HUES48 (cell line): ENCODE results near the gene TUBG1.
A peak's percentile ranks its signal among the peaks of the same experiment; 100 is the strongest.

ENCODE experiments used
- H3K27ac ChIP-seq: one replicate; pipeline ENCODE4 v1.7.0; 2013; ENCODE audit warnings: low read depth, low read length, inconsistent platforms
- H3K27me3 ChIP-seq: 2 replicates; pipeline ENCODE4 v1.6.1; 2013; ENCODE audit warnings: mild to moderate bottlenecking, low read length; ENCODE audit not compliant: control insufficient read depth, insufficient read depth
- H3K36me3 ChIP-seq: 2 replicates; pipeline ENCODE4 v1.6.1; 2013; ENCODE audit warnings: low read length; ENCODE audit not compliant: control insufficient read depth, insufficient read depth
- H3K4me1 ChIP-seq: 2 replicates; pipeline ENCODE4 v1.6.1; 2013; ENCODE audit warnings: mild to moderate bottlenecking, low read length; ENCODE audit not compliant: control insufficient read depth, insufficient read depth
- H3K4me3 ChIP-seq: 2 replicates; pipeline ENCODE4 v1.5.1; 2013; ENCODE audit warnings: mild to moderate bottlenecking, low read depth, low read length
- H3K9ac ChIP-seq: 2 replicates; pipeline ENCODE4 v1.6.1; 2013; ENCODE audit warnings: mild to moderate bottlenecking, low read depth, low read length, moderate library complexity
- H3K9me3 ChIP-seq: 2 replicates; pipeline ENCODE4 v1.6.1; 2013; ENCODE audit warnings: low read length; ENCODE audit not compliant: control insufficient read depth, insufficient read depth

TUBG1 gene

DNA sequence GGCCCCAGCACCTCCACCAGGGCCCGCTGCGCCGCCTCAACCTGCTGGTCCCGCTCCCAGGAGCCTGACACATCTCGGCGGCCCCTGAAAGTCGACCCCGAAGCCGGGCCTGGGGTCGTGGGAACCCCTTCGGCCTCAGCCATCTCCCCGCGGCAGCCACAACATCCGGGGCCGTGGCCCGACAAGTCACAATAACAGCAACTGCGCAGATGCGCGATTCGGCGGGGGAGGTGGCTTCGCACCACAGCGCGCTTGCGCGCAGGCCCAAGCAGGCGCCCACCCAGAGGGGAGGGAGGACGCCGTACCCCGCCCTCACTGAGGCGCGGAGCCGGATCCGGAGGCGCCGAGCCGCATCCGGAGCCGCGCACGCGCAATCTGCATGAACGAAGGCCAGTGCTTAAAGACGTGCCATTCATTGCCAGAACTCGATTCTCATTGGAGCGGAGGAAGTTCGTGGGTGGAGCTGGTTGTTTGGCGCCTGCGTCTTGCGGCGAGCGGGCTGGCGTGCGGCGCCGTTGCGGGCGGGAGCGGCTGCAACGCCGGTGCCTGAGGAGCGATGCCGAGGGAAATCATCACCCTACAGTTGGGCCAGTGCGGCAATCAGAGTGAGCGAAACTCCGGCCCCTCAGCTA, at the start of gene TUBG1, which contains the start of gene RETREG3:
Gene TUBG1 (plus strand): TSS at position 502 of the 632 bp plus-strand sequence. CDS start 55 bp downstream, at position 557.
Gene RETREG3 (minus strand): TSS at position 193 of the 632 bp plus-strand sequence. CDS start 50 bp downstream, at position 143.
- Histone ChIP-seq H3K9ac (peak within 1 kb of the TSS; percentile 69), H3K36me3 (peaks cover 32% of the 10 kb centered on the region), H3K4me1 (0 out of 2 replicates have a peak, but pooled peaks cover 7% of the 10 kb centered on the region), H3K4me3 (peak within 1 kb of the TSS; percentile 94), H3K27ac (peak within 1 kb of the TSS; percentile 94), H3K9me3 (no peaks in the 10 kb centered on the region), H3K27me3 (no peaks in the 10 kb centered on the region)

DNA sequence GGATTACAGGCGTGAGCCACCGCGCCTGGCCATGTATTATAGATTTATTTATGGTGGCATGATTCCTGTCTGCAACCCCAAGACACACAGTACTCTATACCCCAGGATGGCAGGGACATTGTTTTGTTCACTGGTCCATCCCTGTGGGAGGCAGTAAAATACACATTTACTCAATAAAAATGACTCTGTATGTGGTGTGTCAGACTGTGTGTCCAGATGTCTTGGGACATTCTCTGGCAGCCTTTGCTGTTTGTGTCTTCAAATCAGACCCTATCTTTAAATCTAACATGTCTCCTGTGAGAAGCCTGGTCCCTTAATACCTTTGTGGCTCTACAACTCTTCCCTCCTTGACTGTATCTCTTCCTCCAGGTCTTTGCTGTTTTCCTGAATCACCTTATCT, 49.2 kb upstream of the TUBG1 start:
- no peak overlapping the region for H3K9ac ChIP-seq
- peaks cover 12% of the 10 kb centered on the region for H3K36me3 ChIP-seq
- H3K9me3 ChIP-seq: no peaks in the 10 kb centered on the region
- H3K27me3 ChIP-seq: no peaks in the 10 kb centered on the region
- H3K4me3 ChIP-seq: no peak overlapping the region
- H3K4me1 ChIP-seq: peaks cover 3% of the 10 kb centered on the region
- H3K27ac ChIP-seq: no peak overlapping the region

DNA sequence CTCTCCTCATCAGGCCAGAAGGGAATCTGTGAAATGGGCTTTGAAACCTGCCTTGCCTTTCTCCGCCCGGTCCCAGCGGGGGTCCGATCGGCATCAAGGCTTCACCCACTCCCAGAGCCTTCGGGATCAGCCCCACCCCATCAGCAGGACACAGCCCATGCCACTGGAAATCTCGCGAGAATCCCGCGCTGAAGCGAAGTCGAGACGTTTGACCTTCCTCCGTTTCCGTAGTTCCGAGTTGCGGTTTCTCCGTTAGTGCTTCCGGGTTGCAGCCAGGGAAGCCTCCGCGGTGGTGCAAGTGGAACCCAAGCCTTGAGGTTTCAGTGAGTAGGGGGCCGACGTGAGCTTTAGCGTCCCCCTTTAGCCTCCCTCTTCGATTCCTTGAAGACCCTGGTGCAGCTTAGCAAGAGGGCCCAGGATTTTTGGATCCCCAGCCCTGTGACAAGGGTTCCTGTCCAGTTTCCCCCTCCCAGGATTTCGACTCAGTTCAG, 47.5 kb upstream of the TUBG1 start, which contains the start of gene COASY:
Gene COASY (plus strand): TSS at position 252 of the 491 bp plus-strand sequence. CDS start 475 bp downstream, outside the sequence.
- Histone ChIP-seq H3K27me3 (no peaks in the 10 kb centered on the region), H3K9me3 (no peaks in the 10 kb centered on the region), H3K4me1 (peaks cover 6% of the 10 kb centered on the region; the same call in 1 of the 2 replicates), H3K9ac (peak within 1 kb of the TSS; percentile 78), H3K36me3 (peaks cover 22% of the 10 kb centered on the region), H3K27ac (peak within 1 kb of the TSS; percentile 85), H3K4me3 (peak within 1 kb of the TSS; percentile 94)

DNA sequence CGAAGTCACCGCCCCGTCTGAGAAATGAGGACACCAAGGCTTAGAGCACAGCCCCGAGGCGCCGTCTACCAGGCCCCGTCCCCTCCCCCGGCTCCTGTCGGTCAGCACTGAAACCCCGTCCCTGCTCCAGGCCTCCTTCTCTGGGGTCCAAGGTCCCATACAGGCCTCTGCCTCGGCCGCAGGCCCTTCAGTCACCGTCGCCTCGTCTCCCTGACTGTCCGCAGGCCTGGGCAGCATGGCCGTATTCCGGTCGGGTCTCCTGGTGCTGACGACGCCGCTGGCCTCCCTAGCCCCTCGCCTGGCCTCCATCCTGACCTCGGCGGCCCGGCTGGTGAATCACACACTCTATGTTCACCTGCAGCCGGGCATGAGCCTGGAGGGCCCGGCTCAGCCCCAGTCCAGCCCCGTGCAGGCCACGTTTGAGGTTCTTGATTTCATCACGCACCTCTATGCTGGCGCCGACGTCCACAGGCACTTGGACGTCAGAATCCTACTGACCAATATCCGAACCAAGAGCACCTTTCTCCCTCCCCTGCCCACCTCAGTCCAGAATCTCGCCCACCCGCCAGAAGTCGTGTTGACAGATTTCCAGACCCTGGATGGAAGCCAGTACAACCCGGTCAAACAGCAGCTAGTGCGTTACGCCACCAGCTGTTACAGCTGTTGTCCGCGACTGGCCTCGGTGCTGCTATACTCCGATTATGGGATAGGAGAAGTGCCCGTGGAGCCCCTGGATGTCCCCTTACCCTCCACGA, 46.9 kb upstream of the TUBG1 start:
- Histone ChIP-seq H3K9me3 (no peaks in the 10 kb centered on the region), H3K27ac (peak overlapping the region; percentile 85), H3K4me3 (peak overlapping the region; percentile 94), H3K9ac (peak overlapping the region; percentile 78), H3K4me1 (peaks cover 7% of the 10 kb centered on the region; the same call in 1 of the 2 replicates), H3K27me3 (no peaks in the 10 kb centered on the region), H3K36me3 (peaks cover 22% of the 10 kb centered on the region)

DNA sequence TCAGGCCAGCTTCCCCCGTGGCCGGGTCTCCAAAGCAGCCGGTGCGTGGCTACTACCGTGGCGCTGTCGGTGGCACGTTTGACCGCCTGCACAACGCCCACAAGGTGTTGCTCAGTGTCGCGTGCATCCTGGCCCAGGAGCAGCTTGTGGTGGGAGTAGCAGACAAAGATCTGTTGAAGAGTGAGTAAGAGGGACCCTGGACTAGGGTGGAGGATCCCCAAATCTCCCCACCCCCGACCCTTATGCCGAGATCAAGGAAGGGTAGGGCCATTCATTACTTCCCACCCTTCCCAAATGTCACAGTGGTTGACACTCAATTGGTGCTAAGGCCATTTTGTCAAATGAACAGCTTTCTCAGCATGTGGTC, 46.4 kb upstream of the TUBG1 start:
- Histone ChIP-seq H3K4me3 (peak overlapping the region; percentile 94), H3K27ac (no peak overlapping the region), H3K9ac (no peak overlapping the region), H3K4me1 (peaks cover 8% of the 10 kb centered on the region; the same call in 1 of the 2 replicates), H3K9me3 (no peaks in the 10 kb centered on the region), H3K27me3 (no peaks in the 10 kb centered on the region), H3K36me3 (peaks cover 22% of the 10 kb centered on the region)

DNA sequence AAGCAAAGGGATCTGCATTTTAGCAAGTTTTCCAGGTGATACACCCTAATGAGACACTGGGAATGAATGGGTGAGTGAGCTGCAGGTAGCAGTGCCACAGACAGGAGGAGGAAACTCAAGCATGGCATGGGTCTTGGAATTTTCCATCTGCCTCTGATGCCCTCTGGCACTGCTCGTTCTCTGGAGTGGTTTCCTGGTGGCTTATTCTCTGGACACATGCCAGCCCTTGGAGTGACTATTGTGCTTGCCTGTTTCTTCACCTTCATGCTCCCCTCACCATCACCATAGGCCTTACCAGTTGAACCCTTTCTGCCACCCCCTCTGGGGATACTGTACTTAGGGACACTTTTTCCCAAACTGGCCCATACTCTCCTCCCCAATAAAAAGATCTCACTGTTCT, 45.9 kb upstream of the TUBG1 start:
- Histone ChIP-seq H3K36me3 (peaks cover 26% of the 10 kb centered on the region), H3K4me1 (peaks cover 8% of the 10 kb centered on the region; the same call in 1 of the 2 replicates), H3K9me3 (no peaks in the 10 kb centered on the region), H3K4me3 (peak overlapping the region; percentile 94; the same call in 1 of the 2 replicates), H3K27ac (no peak overlapping the region), H3K27me3 (no peaks in the 10 kb centered on the region), H3K9ac (no peak overlapping the region)

DNA sequence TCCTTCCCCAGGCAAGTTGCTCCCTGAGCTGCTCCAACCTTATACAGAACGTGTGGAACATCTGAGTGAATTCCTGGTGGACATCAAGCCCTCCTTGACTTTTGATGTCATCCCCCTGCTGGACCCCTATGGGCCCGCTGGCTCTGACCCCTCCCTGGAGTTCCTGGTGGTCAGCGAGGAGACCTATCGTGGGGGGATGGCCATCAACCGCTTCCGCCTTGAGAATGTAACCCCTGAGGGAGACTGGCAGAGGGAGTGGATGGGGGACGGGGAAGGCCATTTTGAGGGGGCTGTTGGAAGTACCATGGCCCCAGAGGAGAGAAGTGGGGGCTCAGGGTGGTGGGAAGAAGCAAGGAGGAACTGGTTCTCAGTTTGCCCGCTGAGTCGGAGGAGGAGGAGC, 45.5 kb upstream of the TUBG1 start:
- Histone ChIP-seq H3K4me1 (peaks cover 8% of the 10 kb centered on the region; the same call in 1 of the 2 replicates), H3K9ac (no peak overlapping the region), H3K27ac (no peak overlapping the region), H3K4me3 (no peak overlapping the region), H3K9me3 (no peaks in the 10 kb centered on the region), H3K27me3 (no peaks in the 10 kb centered on the region), H3K36me3 (peaks cover 30% of the 10 kb centered on the region)

DNA sequence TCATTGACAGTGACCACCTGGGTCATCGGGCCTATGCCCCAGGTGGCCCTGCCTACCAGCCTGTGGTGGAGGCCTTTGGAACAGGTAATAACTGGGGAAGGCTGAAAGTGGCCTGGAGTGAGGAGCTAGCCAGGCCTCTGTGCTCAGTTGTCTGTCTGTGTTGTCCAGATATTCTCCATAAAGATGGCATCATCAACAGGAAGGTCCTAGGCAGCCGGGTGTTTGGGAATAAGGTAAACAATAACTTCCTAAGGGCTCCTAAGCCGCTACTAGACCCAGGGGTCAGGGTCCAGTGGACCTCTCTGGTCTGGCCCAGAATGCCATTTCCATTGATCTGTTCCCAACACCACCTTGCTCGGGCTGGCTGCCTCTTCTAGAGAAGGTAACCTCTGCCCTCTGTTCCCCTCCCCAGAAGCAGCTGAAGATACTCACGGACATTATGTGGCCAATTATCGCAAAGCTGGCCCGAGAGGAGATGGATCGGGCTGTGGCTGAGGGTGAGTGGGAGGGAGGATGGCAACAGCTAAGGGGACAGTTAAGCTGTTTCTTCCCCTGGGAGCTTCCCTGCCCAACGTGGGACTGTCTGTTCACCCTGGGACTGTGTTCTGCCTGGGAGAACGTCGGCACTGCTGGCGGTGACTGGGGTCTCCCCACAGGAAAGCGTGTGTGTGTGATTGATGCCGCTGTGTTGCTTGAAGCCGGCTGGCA, 44.5 kb upstream of the TUBG1 start:
- Histone ChIP-seq H3K9ac (no peak overlapping the region), H3K9me3 (no peaks in the 10 kb centered on the region), H3K4me3 (no peak overlapping the region), H3K36me3 (peaks cover 40% of the 10 kb centered on the region), H3K27ac (no peak overlapping the region), H3K27me3 (no peaks in the 10 kb centered on the region), H3K4me1 (peaks cover 8% of the 10 kb centered on the region; the same call in 1 of the 2 replicates)

DNA sequence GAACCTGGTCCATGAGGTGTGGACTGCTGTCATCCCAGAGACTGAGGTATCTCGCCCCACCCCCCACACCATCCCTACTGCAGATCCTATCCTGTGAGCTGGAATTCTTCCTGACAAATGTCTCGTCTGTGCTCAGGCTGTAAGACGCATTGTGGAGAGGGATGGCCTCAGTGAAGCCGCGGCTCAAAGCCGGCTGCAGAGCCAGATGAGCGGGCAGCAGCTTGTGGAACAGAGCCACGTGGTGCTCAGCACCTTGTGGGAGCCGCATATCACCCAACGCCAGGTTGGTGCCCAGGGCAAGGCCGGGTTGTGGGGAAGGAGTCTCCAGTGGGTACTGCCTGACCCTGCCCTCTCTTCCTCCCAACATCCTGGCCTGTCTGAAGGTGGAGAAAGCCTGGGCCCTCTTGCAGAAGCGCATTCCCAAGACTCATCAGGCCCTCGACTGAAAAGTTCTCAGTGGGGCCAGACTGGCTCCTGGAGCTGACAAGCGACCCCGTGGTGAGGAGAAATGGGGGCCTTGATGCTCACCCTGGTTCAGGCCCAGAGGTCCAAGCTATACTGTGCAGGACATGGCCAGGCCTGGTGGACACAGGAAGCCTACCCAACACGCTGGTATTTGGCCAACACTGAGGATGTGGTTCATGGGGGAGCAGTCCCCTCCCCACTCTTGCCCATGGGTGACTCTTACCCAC, 43.8 kb upstream of the TUBG1 start:
- Histone ChIP-seq H3K27ac (peak overlapping the region; percentile 93), H3K36me3 (peaks cover 46% of the 10 kb centered on the region), H3K27me3 (no peaks in the 10 kb centered on the region), H3K4me1 (peaks cover 8% of the 10 kb centered on the region; the same call in 1 of the 2 replicates), H3K9ac (no peak overlapping the region), H3K9me3 (no peaks in the 10 kb centered on the region), H3K4me3 (no peak overlapping the region)

DNA sequence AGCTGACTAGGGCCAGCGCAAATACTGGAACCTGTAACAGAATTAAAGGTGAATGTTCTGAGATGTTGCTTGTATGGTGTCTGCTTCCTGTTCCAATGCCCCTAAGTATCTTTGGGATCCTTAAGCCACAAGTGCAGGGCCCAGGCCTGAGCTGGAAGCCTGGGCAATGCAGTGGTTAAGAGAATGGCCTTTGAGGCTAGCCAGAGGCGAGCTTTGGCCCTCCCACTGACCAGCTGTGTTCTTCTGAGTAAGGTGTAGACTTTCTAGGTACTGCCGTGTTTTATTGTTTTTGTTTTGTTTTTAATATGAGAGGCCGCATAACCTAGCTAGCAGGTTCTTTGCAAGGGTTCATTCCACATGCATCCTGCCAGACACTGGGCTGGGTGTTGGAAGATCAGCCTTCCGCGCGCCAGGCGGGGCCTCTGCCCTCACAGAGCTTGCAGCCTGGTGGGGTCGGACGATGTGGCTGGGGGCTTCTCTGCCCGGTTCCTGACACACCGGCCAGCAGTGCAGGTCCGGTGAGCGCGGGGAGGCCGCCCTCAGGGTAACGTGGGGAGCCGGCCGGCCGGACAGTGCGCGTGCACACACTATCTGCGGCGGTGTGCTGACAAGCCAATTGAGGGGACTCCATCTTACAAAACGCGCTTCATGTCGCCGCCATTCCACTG, 43.1 kb upstream of the TUBG1 start:
- H3K4me1 ChIP-seq: peaks cover 8% of the 10 kb centered on the region; the same call in 1 of the 2 replicates
- peaks cover 53% of the 10 kb centered on the region for H3K36me3 ChIP-seq
- H3K4me3 ChIP-seq: peak overlapping the region; percentile 88
- H3K27ac ChIP-seq: peak overlapping the region; percentile 93
- no peaks in the 10 kb centered on the region for H3K27me3 ChIP-seq
- H3K9me3 ChIP-seq: no peaks in the 10 kb centered on the region
- peak overlapping the region; percentile 56; the same call in 1 of the 2 replicates for H3K9ac ChIP-seq
